ENCODE data around the gene ATOSB.

DNA sequence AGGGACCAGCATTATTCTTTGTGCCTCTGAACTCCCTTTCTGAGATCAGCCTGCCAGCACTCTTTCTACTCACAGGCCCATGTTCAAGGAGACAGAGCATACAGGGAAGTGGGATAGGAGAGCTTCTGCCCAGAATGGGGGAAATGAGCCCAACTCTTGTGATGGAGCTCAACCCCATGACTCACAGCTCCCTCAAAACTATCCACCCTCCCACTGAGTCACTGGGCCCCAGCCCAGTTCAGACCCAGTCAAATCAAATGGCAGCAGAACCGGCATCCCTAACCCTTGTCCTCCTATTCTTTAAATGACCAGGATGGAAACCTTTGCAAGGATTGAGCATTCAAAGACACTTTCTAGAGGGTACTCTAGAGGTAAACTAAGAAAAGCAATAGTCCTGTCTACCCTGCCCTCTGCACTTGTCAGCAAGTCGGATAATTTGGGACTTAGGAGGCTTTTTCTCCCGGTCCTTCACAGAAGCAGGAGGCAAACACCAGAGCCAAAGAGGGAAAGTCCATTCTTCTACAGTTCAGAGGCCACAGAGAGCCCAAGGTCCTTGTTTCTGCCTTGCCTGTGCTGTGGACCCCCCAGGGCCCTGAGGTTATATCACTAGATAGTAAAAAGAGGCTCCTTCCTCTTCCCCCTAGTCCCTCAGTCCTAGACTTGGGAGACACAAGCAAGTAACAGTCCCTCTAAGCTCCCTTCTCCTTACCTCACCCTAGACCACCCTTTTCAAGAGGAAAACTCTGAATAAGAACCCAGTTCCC is 3.2 kb downstream of the ATOSB start:
- TF ChIP-seq, protein P1, sequence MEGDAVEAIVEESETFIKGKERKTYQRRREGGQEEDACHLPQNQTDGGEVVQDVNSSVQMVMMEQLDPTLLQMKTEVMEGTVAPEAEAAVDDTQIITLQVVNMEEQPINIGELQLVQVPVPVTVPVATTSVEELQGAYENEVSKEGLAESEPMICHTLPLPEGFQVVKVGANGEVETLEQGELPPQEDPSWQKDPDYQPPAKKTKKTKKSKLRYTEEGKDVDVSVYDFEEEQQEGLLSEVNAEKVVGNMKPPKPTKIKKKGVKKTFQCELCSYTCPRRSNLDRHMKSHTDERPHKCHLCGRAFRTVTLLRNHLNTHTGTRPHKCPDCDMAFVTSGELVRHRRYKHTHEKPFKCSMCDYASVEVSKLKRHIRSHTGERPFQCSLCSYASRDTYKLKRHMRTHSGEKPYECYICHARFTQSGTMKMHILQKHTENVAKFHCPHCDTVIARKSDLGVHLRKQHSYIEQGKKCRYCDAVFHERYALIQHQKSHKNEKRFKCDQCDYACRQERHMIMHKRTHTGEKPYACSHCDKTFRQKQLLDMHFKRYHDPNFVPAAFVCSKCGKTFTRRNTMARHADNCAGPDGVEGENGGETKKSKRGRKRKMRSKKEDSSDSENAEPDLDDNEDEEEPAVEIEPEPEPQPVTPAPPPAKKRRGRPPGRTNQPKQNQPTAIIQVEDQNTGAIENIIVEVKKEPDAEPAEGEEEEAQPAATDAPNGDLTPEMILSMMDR (optimal IDR thresholded peaks at IDR 0.05 in 1 of 3, IDR thresholded peaks at IDR 0.05 in 1 of 3, conservative IDR thresholded peaks at IDR 0.05 in 1 of 3; ENCODE audit: extremely low read depth in 1 of 3, insufficient read depth in 2 of 3, low read length in 3 of 3): no peak
- no peak for TF ChIP-seq EZH2 (IDR thresholded peaks at IDR 0.05; ENCODE audit: low read length)

Data from keratinocyte (primary cell).